GM15510 (cell line): ENCODE measurements around the gene HCRTR1.

Experiments
- POLR2A ChIP-seq: IDR thresholded peaks from 3 replicates; pipeline ENCODE4 v1.6.1; 2011; ENCODE audit warnings: borderline replicate concordance; ENCODE audit not compliant: insufficient read length; ENCODE audit errors: extremely low read depth

The HCRTR1 gene

DNA sequence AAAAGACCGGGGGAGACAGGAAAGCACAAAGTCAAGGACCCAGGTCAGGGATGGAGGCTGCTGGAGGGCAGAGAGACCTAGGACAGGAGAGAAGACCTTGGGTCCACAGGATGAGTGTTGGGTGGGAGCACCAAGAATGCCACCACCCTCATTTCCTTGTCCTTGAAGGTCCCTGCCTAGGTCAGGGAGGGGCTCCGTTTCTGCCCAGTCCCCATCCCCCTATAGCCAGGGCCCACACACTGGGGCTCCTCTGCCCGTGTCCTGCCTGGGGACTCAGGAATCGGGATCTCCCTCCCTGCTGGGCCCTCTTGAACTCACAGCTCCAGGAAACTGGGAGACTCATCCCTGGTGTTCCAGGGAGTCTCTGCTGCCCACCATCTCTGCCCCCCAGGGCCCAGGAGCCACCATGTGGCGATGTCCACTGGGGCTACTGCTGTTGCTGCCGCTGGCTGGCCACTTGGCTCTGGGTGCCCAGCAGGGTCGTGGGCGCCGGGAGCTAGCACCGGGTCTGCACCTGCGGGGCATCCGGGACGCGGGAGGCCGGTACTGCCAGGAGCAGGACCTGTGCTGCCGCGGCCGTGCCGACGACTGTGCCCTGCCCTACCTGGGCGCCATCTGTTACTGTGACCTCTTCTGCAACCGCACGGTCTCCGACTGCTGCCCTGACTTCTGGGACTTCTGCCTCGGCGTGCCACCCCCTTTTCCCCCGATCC lies 40.6 kb upstream of the HCRTR1 start:
- no peak for TF ChIP-seq POLR2A

DNA sequence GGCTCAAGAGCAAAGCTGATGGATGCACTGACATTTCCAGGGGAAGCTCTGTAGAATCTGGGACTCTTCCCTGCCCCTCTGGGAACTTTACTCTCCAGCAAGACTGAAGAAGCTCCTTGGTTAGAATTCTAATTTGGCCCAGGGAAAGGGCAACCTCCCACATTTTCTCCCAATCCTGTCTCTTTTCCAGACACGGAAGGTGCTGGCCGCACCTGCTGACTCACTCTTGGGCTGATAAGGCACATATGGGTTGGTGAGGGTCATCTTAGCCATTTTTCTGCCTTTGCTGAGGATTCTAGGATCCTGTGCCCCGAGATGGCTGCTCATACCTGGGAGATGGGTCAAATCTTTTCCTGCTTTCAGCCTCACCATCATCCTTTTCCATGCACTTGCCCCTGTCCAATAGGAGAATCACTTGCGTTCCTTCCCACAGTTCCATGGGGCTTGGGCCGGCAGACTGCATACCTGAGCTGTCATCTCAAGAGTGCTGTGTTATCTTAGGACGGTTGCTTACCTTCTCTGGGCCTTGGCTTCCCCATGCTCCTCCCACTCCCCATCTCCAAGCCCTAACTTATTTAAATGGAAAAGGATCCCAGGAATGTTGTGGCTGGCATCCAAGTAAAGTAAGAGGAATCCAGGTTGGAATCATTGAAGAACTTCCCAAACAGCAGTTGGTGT lies 39.8 kb upstream of the HCRTR1 start:
- TF ChIP-seq POLR2A, result no peak

DNA sequence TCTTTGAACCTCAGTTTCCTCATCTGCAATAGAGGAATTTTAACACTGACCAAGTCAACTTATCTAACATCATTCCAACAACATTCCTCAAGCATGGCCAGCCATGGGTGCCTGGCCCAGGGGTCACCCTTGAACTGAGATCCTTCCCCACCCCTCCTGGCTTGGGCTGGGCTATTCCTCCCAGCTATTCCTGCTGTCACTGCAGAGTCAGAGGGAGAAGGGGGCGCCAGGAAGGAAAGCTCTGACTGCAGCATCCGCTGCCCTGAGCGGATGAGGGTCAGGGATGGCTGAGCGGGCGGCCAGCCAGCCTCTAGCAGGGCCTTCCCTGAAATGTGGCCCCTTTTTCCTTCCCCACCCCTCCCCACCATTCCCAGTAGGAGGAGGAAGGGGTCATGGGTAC lies 38.1 kb upstream of the HCRTR1 start:
- TF ChIP-seq POLR2A, result no peak

GRCh38 chr1:31580513-31580870 lies 37.0 kb upstream of the HCRTR1 start:
- no peak for TF ChIP-seq POLR2A

GRCh38 chr1:31580891-31581603 lies 36.4 kb upstream of the HCRTR1 start:
- TF ChIP-seq POLR2A, result no peak

DNA sequence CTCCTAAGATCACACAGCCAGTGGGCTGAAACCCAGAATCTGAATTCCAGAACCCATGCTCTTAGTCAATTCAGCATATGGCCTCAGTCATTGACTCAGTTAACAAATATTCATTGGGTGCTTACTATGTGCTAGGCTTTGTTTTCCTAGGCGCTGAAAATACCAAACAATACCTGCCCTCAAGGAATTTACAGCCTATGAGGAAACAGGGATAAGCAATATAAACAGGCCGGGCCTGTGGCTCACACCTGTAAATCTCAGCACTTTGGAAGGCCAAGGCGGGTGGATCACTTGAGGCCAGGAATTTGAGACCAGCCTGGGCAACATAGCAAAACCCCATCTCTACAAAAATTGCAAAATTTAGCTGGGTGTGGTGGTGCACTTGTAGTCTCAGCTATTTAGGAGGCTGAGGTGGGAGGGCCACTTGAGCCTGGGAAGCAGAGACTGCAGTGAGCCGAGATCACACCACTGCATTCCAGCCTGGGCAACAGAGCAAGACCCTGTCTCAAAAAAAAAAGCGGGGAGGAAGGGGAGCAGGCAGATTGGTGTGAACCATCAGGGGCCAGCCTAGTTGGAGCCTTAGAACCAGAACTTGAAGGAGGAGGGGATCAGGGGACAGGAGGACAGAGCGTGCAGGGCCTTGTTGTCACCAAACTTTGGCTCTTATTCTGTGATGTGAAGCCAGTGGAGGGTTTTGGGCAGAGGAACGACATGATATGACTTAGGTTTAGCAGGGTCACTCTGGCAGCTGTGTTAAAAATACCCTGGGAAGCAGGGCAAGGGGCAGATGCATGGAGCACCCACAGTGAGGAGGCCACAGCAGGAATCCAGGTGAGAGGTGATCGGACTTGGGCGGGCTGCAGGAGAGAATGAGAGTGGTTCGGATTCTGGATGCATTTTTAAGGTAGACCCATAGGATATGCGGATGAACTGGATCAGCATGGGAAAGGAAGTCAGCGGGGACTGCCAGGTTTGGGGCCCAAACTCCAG lies 35.4 kb upstream of the HCRTR1 start:
- no peak for TF ChIP-seq POLR2A

DNA sequence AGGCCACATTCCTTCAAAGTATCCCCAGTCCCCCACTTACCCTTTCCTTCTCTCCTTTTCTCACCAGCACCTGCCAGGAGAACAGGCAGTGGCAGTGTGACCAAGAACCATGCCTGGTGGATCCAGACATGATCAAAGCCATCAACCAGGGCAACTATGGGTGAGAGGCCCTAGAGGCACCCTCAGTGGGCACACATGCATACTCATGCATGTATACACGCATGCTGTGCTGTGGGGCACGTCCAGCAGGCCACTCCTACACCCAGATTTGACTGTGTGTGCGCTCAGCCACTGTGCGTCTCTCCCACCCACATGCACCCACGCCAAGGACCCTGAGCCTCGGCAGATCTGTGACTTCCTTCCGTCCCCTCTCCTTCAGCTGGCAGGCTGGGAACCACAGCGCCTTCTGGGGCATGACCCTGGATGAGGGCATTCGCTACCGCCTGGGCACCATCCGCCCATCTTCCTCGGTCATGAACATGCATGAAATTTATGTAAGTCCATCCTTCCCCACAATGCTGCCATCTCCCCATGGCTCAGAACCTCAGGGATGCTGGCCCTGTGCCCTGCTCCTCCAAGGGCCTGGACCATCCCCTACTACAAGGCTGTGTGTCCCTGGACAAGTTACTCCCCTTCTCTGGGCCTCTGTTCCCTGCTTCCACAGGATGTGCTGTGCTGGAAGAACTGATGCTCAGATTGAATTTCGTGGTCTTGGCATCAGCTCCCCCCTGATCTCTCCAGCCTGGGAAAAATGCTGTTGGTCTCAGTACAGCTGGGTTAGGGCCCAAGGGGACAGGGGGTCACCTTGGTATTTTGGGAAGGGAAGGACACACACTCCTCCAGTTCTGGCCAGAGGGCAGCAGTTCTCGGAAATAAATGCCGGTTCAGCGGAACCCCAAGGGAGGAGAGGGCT lies 34.2 kb upstream of the HCRTR1 start:
- TF ChIP-seq POLR2A, result no peak

- no peak for TF ChIP-seq POLR2A
Observed at GRCh38 chr1:31583995-31584868, 33.3 kb upstream of the HCRTR1 start.

DNA sequence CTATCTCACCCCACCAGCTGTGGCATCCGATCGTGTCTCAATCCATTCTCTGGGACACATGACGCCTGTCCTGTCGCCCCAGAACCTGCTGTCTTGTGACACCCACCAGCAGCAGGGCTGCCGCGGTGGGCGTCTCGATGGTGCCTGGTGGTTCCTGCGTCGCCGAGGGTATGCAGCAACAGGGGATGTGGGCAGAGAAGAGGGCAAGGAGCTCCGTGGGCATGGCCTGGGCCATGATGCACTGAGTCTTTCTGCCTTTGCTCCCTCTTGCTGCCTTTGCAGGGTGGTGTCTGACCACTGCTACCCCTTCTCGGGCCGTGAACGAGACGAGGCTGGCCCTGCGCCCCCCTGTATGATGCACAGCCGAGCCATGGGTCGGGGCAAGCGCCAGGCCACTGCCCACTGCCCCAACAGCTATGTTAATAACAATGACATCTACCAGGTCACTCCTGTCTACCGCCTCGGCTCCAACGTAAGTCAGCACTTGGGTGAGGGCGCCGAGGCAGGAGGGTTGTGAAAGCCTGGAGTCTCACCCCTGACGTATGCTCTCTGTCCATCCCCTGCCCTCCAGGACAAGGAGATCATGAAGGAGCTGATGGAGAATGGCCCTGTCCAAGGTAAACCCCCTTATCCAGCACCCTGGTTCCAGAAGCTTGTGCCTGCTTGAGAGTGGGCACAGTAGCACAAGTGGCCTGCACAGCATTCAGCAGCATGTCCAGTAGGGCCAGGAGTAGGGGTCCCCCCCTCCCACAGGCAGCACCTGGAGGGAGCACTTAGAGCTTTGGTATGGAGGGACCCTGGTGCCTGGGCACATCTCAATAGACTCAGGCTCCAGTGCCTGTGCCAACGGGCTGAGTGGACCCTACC lies 32.4 kb upstream of the HCRTR1 start:
- TF ChIP-seq POLR2A, result no peak

GRCh38 chr1:31585736-31586365 lies 31.6 kb upstream of the HCRTR1 start:
- no peak for TF ChIP-seq POLR2A
